Osteoblast (primary cell): ENCODE results near the gene LILRB3. TPM values are rescaled to one million over a fixed set of nuclear protein-coding genes. Genes with fewer than 3 reads are reported as not detected.
"Not testable (repeated sequence)": the region's sequence is repeated elsewhere in the genome, so short reads cannot be mapped to it uniquely, and the experiment has no call there.

Source experiments
- DNase-seq: peaks from one replicate; pipeline ENCODE4 v3.0.0; 2011; ENCODE audit warnings: low spot score, mixed read lengths; ENCODE audit not compliant: insufficient read length; ENCODE audit errors: missing footprints
- H2AFZ ChIP-seq: 2 replicates; pipeline ENCODE4 v1.6.0; 2011; ENCODE audit warnings: mild to moderate bottlenecking, low read length
- H3K27ac ChIP-seq: 2 replicates; pipeline ENCODE4 v1.5.1; 2011; ENCODE audit warnings: mild to moderate bottlenecking, low read depth, low read length, moderate library complexity
- H3K27me3 ChIP-seq: 2 replicates; pipeline ENCODE4 v1.6.0; 2012; ENCODE audit warnings: mild to moderate bottlenecking, control low read depth, inconsistent platforms, low read length, moderate library complexity; ENCODE audit not compliant: insufficient read depth
- H3K36me3 ChIP-seq: 2 replicates; pipeline ENCODE4 v1.5.1; 2011; ENCODE audit warnings: mild to moderate bottlenecking, low read length, control low read depth, moderate library complexity; ENCODE audit not compliant: insufficient read depth
- H3K4me1 ChIP-seq: 2 replicates; pipeline ENCODE4 v1.5.1; 2011; ENCODE audit warnings: mild to moderate bottlenecking, low read length, control low read depth, moderate library complexity; ENCODE audit not compliant: insufficient read depth
- H3K4me2 ChIP-seq: 2 replicates; pipeline ENCODE4 v1.6.0; 2011; ENCODE audit warnings: mild to moderate bottlenecking, low read length; ENCODE audit not compliant: insufficient read depth
- H3K4me3 ChIP-seq: fragments of 200-600 bp; sonication (generic); 3 replicates; pipeline ENCODE4 v1.5.1; 2012; ENCODE audit warnings: mild to moderate bottlenecking, low read length, inconsistent platforms; ENCODE audit not compliant: insufficient read depth
- H3K79me2 ChIP-seq: 2 replicates; pipeline ENCODE4 v1.6.0; 2012; ENCODE audit warnings: mild to moderate bottlenecking, low read length, control low read depth, inconsistent platforms; ENCODE audit not compliant: insufficient read depth
- H3K9me3 ChIP-seq: 2 replicates; pipeline ENCODE4 v1.5.1; 2011; ENCODE audit warnings: low read depth, low read length, control low read depth
- H4K20me1 ChIP-seq: 2 replicates; pipeline ENCODE4 v1.6.0; 2012; ENCODE audit warnings: mild to moderate bottlenecking, low read length, control low read depth; ENCODE audit not compliant: insufficient read depth
- CTCF ChIP-seq: IDR thresholded peaks from 2 replicates; pipeline ENCODE4 v1.5.1; 2011; ENCODE audit warnings: mild to moderate bottlenecking, low read depth, low read length, moderate library complexity; ENCODE audit errors: extremely low read depth
- total RNA-seq: library from RNA; depleted of rRNA; stranded (reverse); fragments of >200 nt; gene quantifications from 2 replicates; pipeline ENCODE4 v1.2.3, GENCODE V29; 2012

Gene LILRB3
- not detected in 2 replicates for total RNA-seq

DNA sequence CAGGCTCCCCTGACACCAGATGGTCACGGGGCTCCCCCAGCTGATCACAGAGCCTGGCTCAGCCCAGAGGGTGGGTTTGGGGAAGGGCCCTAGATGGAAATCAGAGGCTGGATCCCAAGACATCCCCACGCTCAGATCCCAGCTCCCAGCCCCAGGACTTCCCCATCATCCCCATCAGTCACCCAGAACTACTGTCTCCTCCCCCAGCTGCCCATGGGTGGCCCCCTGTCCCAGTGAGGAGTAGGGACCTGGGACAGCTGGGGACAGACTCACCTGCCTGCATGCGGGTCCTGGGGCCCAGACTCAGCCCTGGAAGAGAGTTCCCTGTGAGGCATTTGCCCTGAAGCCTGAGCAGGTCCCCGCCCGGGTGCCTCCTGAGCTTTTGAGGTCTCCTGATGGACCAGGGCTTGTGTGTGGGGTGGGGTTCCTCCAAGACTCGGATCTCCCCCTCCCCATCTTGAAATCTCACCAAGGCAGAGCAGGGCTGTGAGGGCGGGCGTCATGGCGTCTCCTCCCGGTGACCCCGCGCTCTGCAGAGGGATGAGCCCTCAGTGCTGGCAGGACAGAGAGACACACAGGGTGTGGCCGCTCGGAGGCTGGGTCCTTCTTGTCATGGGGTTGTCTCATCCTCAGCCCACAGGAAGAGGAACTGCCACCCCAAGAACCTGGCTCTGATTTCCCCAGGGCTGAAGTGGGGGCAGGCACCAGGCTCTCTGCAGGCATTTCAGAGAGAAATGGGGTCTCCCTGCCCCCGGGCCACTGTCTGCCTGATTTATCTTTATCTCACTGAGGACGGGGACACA is at the start of gene LILRB3:
TSS of gene LILRB3 (minus strand) at position 534 of the 803 bp plus-strand sequence. CDS start at position 503, 31 bp downstream.
- not testable (repeated sequence) for H3K27me3 ChIP-seq, H3K36me3 ChIP-seq, DNase-seq, H3K4me3 ChIP-seq, H3K9me3 ChIP-seq, H3K79me2 ChIP-seq, H3K4me2 ChIP-seq, H3K27ac ChIP-seq, H4K20me1 ChIP-seq, H2AFZ ChIP-seq, H3K4me1 ChIP-seq

- not testable (repeated sequence) for H3K9me3 ChIP-seq, H3K27ac ChIP-seq, H3K4me2 ChIP-seq, H2AFZ ChIP-seq, H3K79me2 ChIP-seq, H3K4me1 ChIP-seq, H3K36me3 ChIP-seq, H3K4me3 ChIP-seq, DNase-seq, H4K20me1 ChIP-seq
- H3K27me3 ChIP-seq, result peaks cover 16% of the 10 kb centered on the region
Measured at GRCh38 chr19:54272181-54272580, 49.4 kb upstream of the LILRB3 start.

DNA sequence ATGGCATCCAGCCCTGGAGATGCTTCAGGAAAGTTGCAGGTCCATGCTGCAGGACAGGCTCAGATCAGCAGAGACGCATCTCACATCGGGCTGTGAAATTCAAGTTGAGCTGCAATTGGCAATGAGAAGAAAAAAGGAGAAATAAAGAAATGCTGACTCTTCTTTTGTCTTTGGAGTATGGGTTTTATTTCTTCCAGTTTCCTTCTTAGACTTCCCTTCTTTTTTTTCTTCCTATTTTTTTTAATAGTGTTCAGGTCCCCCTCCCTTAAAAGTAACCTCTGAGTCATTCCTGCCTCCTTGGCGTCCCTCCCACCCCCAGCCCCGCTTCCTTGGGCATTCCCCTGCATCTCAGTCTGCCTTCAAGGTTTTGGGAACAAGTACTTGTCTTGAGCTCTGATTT is 48.8 kb upstream of the LILRB3 start:
- H3K9me3 ChIP-seq, H3K4me3 ChIP-seq, H2AFZ ChIP-seq, H3K4me1 ChIP-seq, H3K36me3 ChIP-seq, H4K20me1 ChIP-seq, H3K79me2 ChIP-seq, H3K27ac ChIP-seq, H3K4me2 ChIP-seq, DNase-seq: not testable (repeated sequence)
- H3K27me3 ChIP-seq, result peaks cover 16% of the 10 kb centered on the region

DNA sequence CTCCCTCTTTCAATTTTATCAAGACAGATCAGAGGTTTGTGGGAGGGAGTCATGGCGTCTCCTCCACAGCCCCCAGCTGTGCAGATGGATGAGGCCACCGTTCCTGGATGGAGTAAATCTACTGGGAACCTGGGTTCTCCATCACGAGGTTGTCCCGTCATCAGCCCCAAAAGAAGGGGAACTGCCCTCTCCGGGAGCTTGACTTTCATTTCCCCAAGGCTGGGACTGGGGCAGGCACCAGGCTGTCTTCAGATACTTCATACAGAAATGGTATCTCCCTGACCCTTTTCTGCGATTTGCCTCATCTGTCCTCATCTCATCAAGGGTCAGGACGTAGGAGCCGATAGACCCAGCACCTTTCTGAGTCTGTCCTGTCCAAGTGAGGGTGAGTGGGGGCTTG is 48.3 kb upstream of the LILRB3 start:
- no peak overlapping the region for H3K4me2 ChIP-seq
- H3K4me3 ChIP-seq, result no peak overlapping the region
- no peak overlapping the region for H2AFZ ChIP-seq
- no peaks in the 10 kb centered on the region for H3K4me1 ChIP-seq
- DNase-seq, result no peak
- H3K9me3 ChIP-seq, result no peaks in the 10 kb centered on the region
- no peaks in the 10 kb centered on the region for H3K36me3 ChIP-seq
- H4K20me1 ChIP-seq, result no peaks in the 10 kb centered on the region
- no peaks in the 10 kb centered on the region for H3K79me2 ChIP-seq
- no peak overlapping the region for H3K27ac ChIP-seq
- TF ChIP-seq CTCF, result no peak
- peaks cover 16% of the 10 kb centered on the region for H3K27me3 ChIP-seq

GRCh38 chr19:54268936-54269335 is 46.1 kb upstream of the LILRB3 start:
- no peak for DNase-seq

More at GRCh38 chr19:54268936-54269335, 46.1 kb upstream of the LILRB3 start:
- H3K27ac ChIP-seq, result no peak overlapping the region
- no peaks in the 10 kb centered on the region for H3K9me3 ChIP-seq
- no peaks in the 10 kb centered on the region for H3K79me2 ChIP-seq
- H3K4me3 ChIP-seq, result no peak overlapping the region
- H3K4me1 ChIP-seq, result no peaks in the 10 kb centered on the region
- H4K20me1 ChIP-seq, result no peaks in the 10 kb centered on the region
- H2AFZ ChIP-seq, result no peak overlapping the region
- H3K36me3 ChIP-seq, result no peaks in the 10 kb centered on the region
- no peak for TF ChIP-seq CTCF
- H3K27me3 ChIP-seq, result peaks cover 16% of the 10 kb centered on the region
- no peak overlapping the region for H3K4me2 ChIP-seq
